HepG2 (cell line): ENCODE results near the gene MRPL58. TPM values are rescaled to one million over a fixed set of nuclear protein-coding genes. Genes with fewer than 3 reads are reported as not detected.

Experiments used
- CHD2 ChIP-seq: IDR thresholded peaks from 2 replicates; pipeline ENCODE4 v1.6.1; 2011; ENCODE audit warnings: low read depth, low read length, improper control_type of control experiment
- EHMT2 ChIP-seq: fragments of 200-600 bp; sonication (generic); IDR thresholded peaks from 2 replicates; pipeline ENCODE4 v1.7.0; 2017; ENCODE audit warnings: antibody characterized with exemption, low read depth, low read length, borderline replicate concordance
- FOXC1 ChIP-seq: sonication (generic); formaldehyde crosslinking; IDR thresholded peaks from 2 replicates; pipeline ENCODE4 v1.8.0; 2022; ENCODE audit warnings: mild to moderate bottlenecking, missing genetic modification reagents, borderline replicate concordance
- MEF2D ChIP-seq: sonication (generic); formaldehyde crosslinking; IDR thresholded peaks from 2 replicates; pipeline ENCODE4 v1.5.1; 2020; ENCODE audit warnings: mild to moderate bottlenecking, missing genetic modification reagents
- SIN3B ChIP-seq: fragments of 150-350 bp; IDR thresholded peaks from 2 replicates; pipeline ENCODE4 v1.6.1; 2014; ENCODE audit warnings: low read length
- SUZ12 ChIP-seq: fragments of 150-350 bp; IDR thresholded peaks from 2 replicates; pipeline ENCODE4 v1.6.1; 2014; ENCODE audit warnings: low read depth, low read length
- TBX2 ChIP-seq: sonication (generic); formaldehyde crosslinking; IDR thresholded peaks from 2 replicates; pipeline ENCODE4 v1.5.0; 2020; ENCODE audit warnings: missing genetic modification reagents, mild to moderate bottlenecking, borderline replicate concordance
- TEAD2 ChIP-seq: sonication (generic); formaldehyde crosslinking; IDR thresholded peaks from 2 replicates; pipeline ENCODE4 v1.9.0; 2021; ENCODE audit warnings: missing genetic modification reagents
- THAP11 ChIP-seq: IDR thresholded peaks from 2 replicates; pipeline ENCODE4 v1.6.1; 2016; ENCODE audit warnings: missing biosample characterization, missing genetic modification reagents
- ZNF264 ChIP-seq: sonication (generic); formaldehyde crosslinking; IDR thresholded peaks from 2 replicates; pipeline ENCODE4 v1.4.0; 2020; ENCODE audit warnings: missing genetic modification reagents
- ZNF772 ChIP-seq: sonication (generic); formaldehyde crosslinking; IDR thresholded peaks from 2 replicates; pipeline ENCODE4 v1.5.0; 2020; ENCODE audit warnings: mild to moderate bottlenecking, missing genetic modification reagents
- polyA plus RNA-seq, 8 experiments: library from polyadenylated mRNA; depleted of rRNA in 3 of 8; stranded (reverse) in 7 of 8; unstranded in 1 of 8; fragments of >200 nt; fragmentation: Illumina TruSeq in 4 of 8; extraction: Trizol in 4 of 8; gene quantifications; 2 replicates each; pipeline versions ENCODE4 v1.2.1 to v1.2.3, GENCODE V29; 2011 to 2016; ENCODE audit warnings: low read depth in 4 of 8, missing spikeins in 1 of 8, mixed read lengths in 1 of 8; ENCODE audit not compliant: insufficient read depth in 1 of 8
- total RNA-seq, 5 experiments: library from RNA; depleted of rRNA; stranded (reverse); fragments of >200 nt; fragmentation: Illumina TruSeq; extraction: Trizol; gene quantifications; 2 replicates each; pipeline ENCODE4 v1.2.3, GENCODE V29; 2016; ENCODE audit warnings: low read depth in 1 of 5
- TF ChIP-seq, protein P1 (sequence below): sonication (generic); formaldehyde crosslinking; IDR thresholded peaks from 2 replicates; pipeline ENCODE4 v1.5.0; 2020; ENCODE audit warnings: mild to moderate bottlenecking, missing genetic modification reagents
- TF ChIP-seq, protein P2 (sequence below): sonication (generic); formaldehyde crosslinking; IDR thresholded peaks from 2 replicates; pipeline ENCODE4 v1.4.0; 2020; ENCODE audit warnings: missing genetic modification reagents, borderline replicate concordance
- TF ChIP-seq, protein P3 (sequence below): sonication (generic); formaldehyde crosslinking; IDR thresholded peaks from 2 replicates; pipeline ENCODE4 v1.4.0; 2020; ENCODE audit warnings: missing genetic modification reagents
- TF ChIP-seq, protein P4 (sequence below): sonication (generic); formaldehyde crosslinking; IDR thresholded peaks from 2 replicates; pipeline ENCODE4 v1.4.0; 2020; ENCODE audit warnings: missing genetic modification reagents
- TF ChIP-seq, protein P5 (sequence below): fragments of 450-650 bp; IDR thresholded peaks from 2 replicates; pipeline ENCODE4 v1.6.1; 2017; ENCODE audit warnings: mild to moderate bottlenecking

MRPL58 gene
- total and polyA plus RNA-seq, 2 of the 13 experiments (the other 11 are each of a cell fraction or from before 2014, with no cell fraction given): 44.9 to 68.9 TPM

DNA sequence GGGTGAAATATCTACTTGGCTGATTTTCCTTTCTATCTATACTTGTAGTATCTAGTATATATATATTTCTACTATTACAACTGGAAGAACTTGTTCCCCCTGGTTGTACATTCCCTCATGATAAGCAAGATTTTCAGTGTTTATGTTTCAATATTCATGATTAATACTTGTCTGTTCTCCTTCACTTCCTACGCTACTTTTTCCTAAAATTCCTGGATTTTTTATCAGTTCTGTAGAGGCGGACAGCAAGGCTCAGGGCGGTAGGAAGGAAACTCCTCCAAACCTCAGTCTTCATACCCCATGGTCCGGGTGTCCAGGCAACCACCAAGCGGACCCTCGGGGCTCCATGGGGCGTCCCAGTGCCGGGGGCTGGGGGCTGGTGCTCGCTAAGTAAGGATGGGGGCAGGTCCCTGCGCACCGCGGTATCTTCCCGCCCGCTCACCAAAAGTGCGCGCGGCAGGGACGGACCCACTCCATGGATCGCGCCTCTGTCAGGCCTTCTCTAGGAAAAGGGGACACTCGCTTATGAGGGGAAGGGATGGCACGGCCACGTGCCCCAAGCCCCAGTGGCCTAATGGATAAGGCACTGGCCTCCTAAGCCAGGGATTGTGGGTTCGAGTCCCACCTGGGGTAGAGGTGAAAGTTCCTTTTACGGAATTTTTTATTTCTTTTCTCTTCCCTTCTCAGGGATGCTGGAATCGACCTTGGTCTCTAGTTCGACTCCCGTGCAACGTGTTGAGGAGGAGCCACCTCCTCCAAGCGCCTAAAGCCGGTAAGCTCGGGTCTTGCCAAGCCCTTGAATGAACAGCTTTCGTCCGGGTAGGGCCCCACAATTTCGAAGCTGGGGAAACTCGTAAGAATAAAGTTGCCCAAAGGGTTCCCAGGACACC lies 21.1 kb downstream of the MRPL58 start (continued):
- TF ChIP-seq FOXC1 (CRISPR knock-in tag) (no peak; the same call in none of the 2 replicates), EHMT2 (peak; percentile 78; the same call in 1 of the 2 replicates), MEF2D (CRISPR knock-in tag) (no peak; the same call in 1 of the 2 replicates), TEAD2 (CRISPR knock-in tag) (no peak), THAP11 (CRISPR knock-in tag) (peak; percentile 80), CHD2 (no peak; the same call in 1 of the 2 replicates), SUZ12 (no peak), TBX2 (CRISPR knock-in tag) (peak; percentile 48), ZNF772 (CRISPR knock-in tag) (peak; percentile 79; the same call in 1 of the 2 replicates), SIN3B (no peak; the same call in 1 of the 2 replicates), ZNF264 (CRISPR knock-in tag) (peak; percentile 79; the same call in 1 of the 2 replicates)
- TF ChIP-seq, protein P1, sequence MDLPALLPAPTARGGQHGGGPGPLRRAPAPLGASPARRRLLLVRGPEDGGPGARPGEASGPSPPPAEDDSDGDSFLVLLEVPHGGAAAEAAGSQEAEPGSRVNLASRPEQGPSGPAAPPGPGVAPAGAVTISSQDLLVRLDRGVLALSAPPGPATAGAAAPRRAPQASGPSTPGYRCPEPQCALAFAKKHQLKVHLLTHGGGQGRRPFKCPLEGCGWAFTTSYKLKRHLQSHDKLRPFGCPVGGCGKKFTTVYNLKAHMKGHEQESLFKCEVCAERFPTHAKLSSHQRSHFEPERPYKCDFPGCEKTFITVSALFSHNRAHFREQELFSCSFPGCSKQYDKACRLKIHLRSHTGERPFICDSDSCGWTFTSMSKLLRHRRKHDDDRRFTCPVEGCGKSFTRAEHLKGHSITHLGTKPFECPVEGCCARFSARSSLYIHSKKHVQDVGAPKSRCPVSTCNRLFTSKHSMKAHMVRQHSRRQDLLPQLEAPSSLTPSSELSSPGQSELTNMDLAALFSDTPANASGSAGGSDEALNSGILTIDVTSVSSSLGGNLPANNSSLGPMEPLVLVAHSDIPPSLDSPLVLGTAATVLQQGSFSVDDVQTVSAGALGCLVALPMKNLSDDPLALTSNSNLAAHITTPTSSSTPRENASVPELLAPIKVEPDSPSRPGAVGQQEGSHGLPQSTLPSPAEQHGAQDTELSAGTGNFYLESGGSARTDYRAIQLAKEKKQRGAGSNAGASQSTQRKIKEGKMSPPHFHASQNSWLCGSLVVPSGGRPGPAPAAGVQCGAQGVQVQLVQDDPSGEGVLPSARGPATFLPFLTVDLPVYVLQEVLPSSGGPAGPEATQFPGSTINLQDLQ (CRISPR knock-in tag): no peak
- TF ChIP-seq, protein P2, sequence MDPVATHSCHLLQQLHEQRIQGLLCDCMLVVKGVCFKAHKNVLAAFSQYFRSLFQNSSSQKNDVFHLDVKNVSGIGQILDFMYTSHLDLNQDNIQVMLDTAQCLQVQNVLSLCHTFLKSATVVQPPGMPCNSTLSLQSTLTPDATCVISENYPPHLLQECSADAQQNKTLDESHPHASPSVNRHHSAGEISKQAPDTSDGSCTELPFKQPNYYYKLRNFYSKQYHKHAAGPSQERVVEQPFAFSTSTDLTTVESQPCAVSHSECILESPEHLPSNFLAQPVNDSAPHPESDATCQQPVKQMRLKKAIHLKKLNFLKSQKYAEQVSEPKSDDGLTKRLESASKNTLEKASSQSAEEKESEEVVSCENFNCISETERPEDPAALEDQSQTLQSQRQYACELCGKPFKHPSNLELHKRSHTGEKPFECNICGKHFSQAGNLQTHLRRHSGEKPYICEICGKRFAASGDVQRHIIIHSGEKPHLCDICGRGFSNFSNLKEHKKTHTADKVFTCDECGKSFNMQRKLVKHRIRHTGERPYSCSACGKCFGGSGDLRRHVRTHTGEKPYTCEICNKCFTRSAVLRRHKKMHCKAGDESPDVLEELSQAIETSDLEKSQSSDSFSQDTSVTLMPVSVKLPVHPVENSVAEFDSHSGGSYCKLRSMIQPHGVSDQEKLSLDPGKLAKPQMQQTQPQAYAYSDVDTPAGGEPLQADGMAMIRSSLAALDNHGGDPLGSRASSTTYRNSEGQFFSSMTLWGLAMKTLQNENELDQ (CRISPR knock-in tag): no peak
- TF ChIP-seq, protein P3, sequence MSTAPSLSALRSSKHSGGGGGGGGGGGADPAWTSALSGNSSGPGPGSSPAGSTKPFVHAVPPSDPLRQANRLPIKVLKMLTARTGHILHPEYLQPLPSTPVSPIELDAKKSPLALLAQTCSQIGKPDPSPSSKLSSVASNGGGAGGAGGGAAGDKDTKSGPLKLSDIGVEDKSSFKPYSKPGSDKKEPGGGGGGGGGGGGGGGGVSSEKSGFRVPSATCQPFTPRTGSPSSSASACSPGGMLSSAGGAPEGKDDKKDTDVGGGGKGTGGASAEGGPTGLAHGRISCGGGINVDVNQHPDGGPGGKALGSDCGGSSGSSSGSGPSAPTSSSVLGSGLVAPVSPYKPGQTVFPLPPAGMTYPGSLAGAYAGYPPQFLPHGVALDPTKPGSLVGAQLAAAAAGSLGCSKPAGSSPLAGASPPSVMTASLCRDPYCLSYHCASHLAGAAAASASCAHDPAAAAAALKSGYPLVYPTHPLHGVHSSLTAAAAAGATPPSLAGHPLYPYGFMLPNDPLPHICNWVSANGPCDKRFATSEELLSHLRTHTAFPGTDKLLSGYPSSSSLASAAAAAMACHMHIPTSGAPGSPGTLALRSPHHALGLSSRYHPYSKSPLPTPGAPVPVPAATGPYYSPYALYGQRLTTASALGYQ (CRISPR knock-in tag): peak; percentile 57; the same call in 1 of the 2 replicates
- TF ChIP-seq, protein P4, sequence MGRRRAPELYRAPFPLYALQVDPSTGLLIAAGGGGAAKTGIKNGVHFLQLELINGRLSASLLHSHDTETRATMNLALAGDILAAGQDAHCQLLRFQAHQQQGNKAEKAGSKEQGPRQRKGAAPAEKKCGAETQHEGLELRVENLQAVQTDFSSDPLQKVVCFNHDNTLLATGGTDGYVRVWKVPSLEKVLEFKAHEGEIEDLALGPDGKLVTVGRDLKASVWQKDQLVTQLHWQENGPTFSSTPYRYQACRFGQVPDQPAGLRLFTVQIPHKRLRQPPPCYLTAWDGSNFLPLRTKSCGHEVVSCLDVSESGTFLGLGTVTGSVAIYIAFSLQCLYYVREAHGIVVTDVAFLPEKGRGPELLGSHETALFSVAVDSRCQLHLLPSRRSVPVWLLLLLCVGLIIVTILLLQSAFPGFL (CRISPR knock-in tag): no peak
- TF ChIP-seq, protein P5, sequence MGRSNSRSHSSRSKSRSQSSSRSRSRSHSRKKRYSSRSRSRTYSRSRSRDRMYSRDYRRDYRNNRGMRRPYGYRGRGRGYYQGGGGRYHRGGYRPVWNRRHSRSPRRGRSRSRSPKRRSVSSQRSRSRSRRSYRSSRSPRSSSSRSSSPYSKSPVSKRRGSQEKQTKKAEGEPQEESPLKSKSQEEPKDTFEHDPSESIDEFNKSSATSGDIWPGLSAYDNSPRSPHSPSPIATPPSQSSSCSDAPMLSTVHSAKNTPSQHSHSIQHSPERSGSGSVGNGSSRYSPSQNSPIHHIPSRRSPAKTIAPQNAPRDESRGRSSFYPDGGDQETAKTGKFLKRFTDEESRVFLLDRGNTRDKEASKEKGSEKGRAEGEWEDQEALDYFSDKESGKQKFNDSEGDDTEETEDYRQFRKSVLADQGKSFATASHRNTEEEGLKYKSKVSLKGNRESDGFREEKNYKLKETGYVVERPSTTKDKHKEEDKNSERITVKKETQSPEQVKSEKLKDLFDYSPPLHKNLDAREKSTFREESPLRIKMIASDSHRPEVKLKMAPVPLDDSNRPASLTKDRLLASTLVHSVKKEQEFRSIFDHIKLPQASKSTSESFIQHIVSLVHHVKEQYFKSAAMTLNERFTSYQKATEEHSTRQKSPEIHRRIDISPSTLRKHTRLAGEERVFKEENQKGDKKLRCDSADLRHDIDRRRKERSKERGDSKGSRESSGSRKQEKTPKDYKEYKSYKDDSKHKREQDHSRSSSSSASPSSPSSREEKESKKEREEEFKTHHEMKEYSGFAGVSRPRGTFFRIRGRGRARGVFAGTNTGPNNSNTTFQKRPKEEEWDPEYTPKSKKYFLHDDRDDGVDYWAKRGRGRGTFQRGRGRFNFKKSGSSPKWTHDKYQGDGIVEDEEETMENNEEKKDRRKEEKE: no peak
